SU-DHL-6 (cell line): ENCODE results near the gene CCL22.
"Not testable (repeated sequence)": the region's sequence is repeated elsewhere in the genome, so short reads cannot be mapped to it uniquely, and the experiment has no call there.

Experiments used
- H2AFZ ChIP-seq: fragments of 200-600 bp; sonication (generic); 2 replicates; pipeline ENCODE4 v1.6.1; 2014; ENCODE audit warnings: low read depth, mild to moderate bottlenecking, moderate library complexity, mixed read lengths, antibody characterized with exemption, low read length; ENCODE audit not compliant: severe bottlenecking
- H3F3A ChIP-seq: fragments of 200-600 bp; shearing (Covaris generic); 2 replicates; pipeline ENCODE4 v1.6.0; 2016; ENCODE audit warnings: antibody characterized with exemption, mild to moderate bottlenecking; ENCODE audit not compliant: insufficient read depth
- H3K27ac ChIP-seq: fragments of 200-600 bp; sonication (generic); 2 replicates; pipeline ENCODE4 v1.5.1; 2016; ENCODE audit warnings: low read depth, mild to moderate bottlenecking, low read length, moderate library complexity, mixed read lengths
- H3K27me3 ChIP-seq: fragments of 200-600 bp; sonication (generic), shearing (Covaris generic); 2 replicates; pipeline ENCODE4 v1.6.0; 2014; ENCODE audit warnings: mild to moderate bottlenecking, low read length
- H3K36me3 ChIP-seq: fragments of 200-600 bp; sonication (generic); 2 replicates; pipeline ENCODE4 v1.6.1; 2014; ENCODE audit warnings: mild to moderate bottlenecking, low read length, mixed read lengths
- H3K4me2 ChIP-seq: fragments of 300-600, 200-600 bp; shearing (Covaris generic), sonication (generic); 2 replicates; pipeline ENCODE4 v1.6.0; 2014; ENCODE audit warnings: low read length, low read depth, mild to moderate bottlenecking; ENCODE audit not compliant: poor library complexity, severe bottlenecking
- H3K4me3 ChIP-seq: fragments of 200-600 bp; sonication (generic); 2 replicates; pipeline ENCODE4 v1.5.1; 2014; ENCODE audit warnings: antibody characterized with exemption, low read length, mild to moderate bottlenecking, mixed read lengths; ENCODE audit not compliant: insufficient read depth, poor library complexity, severe bottlenecking
- H3K79me2 ChIP-seq: fragments of 200-600 bp; sonication (generic); 2 replicates; pipeline ENCODE4 v1.6.1; 2014; ENCODE audit warnings: mild to moderate bottlenecking, low read length, moderate library complexity; ENCODE audit not compliant: insufficient read depth
- H3K9ac ChIP-seq: fragments of 200-600 bp; sonication (generic); 2 replicates; pipeline ENCODE4 v1.7.0; 2014; ENCODE audit warnings: mild to moderate bottlenecking, low read length
- H3K9me2 ChIP-seq: fragments of 200-600 bp; sonication (generic); replicated peaks from 2 replicates; pipeline ENCODE4 v1.6.1; 2014; ENCODE audit warnings: low read length; ENCODE audit not compliant: insufficient read depth
- H3K9me3 ChIP-seq: fragments of 200-600 bp; sonication (generic); 2 replicates; pipeline ENCODE4 v1.6.1; 2014; ENCODE audit warnings: low read length, mixed read lengths; ENCODE audit not compliant: insufficient read depth
- H4K20me1 ChIP-seq: fragments of 200-600 bp; sonication (generic); 2 replicates; pipeline ENCODE4 v1.6.1; 2014; ENCODE audit warnings: low read depth, mild to moderate bottlenecking, antibody characterized with exemption, low read length, moderate library complexity, mixed read lengths
- EZH2phosphoT487 ChIP-seq: fragments of 200-600 bp; sonication (generic), shearing (Covaris generic); conservative IDR thresholded peaks from 2 replicates; pipeline ENCODE4 v1.6.1; 2018; ENCODE audit warnings: mild to moderate bottlenecking, antibody characterized with exemption, low read length, moderate library complexity, mixed read lengths
- TF ChIP-seq, protein P1 (sequence below): fragments of 200-600 bp; sonication (generic); IDR thresholded peaks from one replicate; pipeline ENCODE4 v1.5.1; 2017; ENCODE audit warnings: antibody characterized with exemption, mild to moderate bottlenecking, low read length, moderate library complexity; ENCODE audit not compliant: insufficient read depth, poor library complexity, severe bottlenecking

The CCL22 gene

DNA sequence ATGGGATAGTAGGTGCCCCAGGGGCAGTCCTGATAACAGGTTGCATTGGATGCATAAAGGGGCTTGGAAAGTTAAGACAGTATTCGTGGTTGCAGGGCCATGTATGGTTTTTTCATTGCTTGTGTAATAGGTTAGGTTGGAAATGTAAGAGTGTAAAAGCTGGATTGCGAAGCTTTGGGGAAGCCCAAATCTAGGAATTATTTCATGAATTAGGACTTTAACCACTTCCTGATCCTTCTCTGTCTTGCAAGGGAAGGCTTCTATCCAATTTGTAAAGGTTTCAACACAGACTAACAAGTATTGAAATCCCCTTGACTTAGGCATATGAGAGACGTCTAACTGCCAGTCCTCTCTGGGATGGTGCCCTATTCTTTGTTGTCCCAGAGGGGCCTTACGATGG, 38.2 kb downstream of the CCL22 start:
- H3K4me2 ChIP-seq: no peak overlapping the region
- H3F3A ChIP-seq: no peaks in the 10 kb centered on the region
- no peaks in the 10 kb centered on the region for H4K20me1 ChIP-seq
- H3K9ac ChIP-seq: no peak overlapping the region
- H3K9me3 ChIP-seq: no peaks in the 10 kb centered on the region
- no peak overlapping the region for H3K27ac ChIP-seq
- no peaks in the 10 kb centered on the region for H3K9me2 ChIP-seq
- TF ChIP-seq, protein P1, sequence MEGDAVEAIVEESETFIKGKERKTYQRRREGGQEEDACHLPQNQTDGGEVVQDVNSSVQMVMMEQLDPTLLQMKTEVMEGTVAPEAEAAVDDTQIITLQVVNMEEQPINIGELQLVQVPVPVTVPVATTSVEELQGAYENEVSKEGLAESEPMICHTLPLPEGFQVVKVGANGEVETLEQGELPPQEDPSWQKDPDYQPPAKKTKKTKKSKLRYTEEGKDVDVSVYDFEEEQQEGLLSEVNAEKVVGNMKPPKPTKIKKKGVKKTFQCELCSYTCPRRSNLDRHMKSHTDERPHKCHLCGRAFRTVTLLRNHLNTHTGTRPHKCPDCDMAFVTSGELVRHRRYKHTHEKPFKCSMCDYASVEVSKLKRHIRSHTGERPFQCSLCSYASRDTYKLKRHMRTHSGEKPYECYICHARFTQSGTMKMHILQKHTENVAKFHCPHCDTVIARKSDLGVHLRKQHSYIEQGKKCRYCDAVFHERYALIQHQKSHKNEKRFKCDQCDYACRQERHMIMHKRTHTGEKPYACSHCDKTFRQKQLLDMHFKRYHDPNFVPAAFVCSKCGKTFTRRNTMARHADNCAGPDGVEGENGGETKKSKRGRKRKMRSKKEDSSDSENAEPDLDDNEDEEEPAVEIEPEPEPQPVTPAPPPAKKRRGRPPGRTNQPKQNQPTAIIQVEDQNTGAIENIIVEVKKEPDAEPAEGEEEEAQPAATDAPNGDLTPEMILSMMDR: no peak
- TF ChIP-seq EZH2phosphoT487: no peak
- H2AFZ ChIP-seq: no peak overlapping the region
- no peaks in the 10 kb centered on the region for H3K27me3 ChIP-seq
- no peaks in the 10 kb centered on the region for H3K79me2 ChIP-seq
- no peak overlapping the region for H3K4me3 ChIP-seq
- H3K36me3 ChIP-seq: no peaks in the 10 kb centered on the region

- H4K20me1 ChIP-seq, H3K9ac ChIP-seq, H3K4me3 ChIP-seq, H3K27me3 ChIP-seq, H3F3A ChIP-seq, H3K79me2 ChIP-seq, H3K9me3 ChIP-seq, H2AFZ ChIP-seq, H3K36me3 ChIP-seq, H3K9me2 ChIP-seq, H3K4me2 ChIP-seq, H3K27ac ChIP-seq: not testable (repeated sequence)
These were observed 38.9 kb downstream of the CCL22 start for GRCh38 chr16:57397493-57397892.

DNA sequence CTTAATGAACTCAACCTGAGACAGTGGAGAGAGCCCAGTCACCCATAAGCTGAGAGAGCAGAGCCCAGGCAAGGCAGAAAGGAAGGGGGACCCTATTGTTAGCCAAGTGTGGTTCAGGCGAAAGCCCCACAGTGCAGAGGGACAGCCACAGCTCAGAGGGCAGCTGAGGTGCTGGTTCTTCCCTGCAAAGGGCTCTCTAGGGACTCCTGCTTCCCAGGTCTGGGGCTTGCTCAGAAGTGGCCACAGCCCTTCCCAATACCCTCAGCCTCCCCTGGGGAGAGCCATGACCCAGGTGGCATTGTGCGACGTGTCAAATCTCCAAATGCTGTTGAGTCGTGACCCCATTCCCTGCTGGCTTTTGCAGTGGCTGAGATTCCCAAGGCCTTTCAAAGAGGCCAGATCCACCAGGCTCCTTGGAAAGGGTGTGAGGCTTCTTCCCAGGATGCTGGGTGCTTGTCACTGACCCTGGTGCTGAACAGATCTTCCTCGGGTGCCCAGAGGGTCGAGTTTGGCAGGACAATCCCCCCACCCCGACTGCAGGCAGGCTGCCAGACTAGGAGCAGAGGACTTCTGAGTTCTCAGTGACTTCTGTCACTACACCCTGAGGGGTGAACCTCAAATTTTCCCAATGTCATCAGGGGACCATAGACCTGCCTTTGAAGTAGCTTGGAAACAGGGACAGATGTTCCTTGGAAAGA, 43.5 kb downstream of the CCL22 start:
- Histone ChIP-seq H3K9ac (no peak overlapping the region), H3K27ac (no peak overlapping the region), H2AFZ (no peak overlapping the region), H3K27me3 (no peaks in the 10 kb centered on the region), H3K4me3 (no peak overlapping the region), H3K4me2 (no peak overlapping the region), H3K9me3 (no peaks in the 10 kb centered on the region), H3F3A (no peaks in the 10 kb centered on the region), H4K20me1 (no peaks in the 10 kb centered on the region), H3K36me3 (no peaks in the 10 kb centered on the region), H3K9me2 (no peaks in the 10 kb centered on the region), H3K79me2 (no peaks in the 10 kb centered on the region)
- TF ChIP-seq, protein P1: no peak
- TF ChIP-seq EZH2phosphoT487: no peak

GRCh38 chr16:57403965-57404817, 45.6 kb downstream of the CCL22 start, which contains the start of gene CCL17:
Gene CCL17, plus strand, starts transcription at chr16:57404767. Its CDS starts 9,166 bp downstream, at chr16:57413933.
- TF ChIP-seq EZH2phosphoT487: no peak
- TF ChIP-seq, protein P1: no peak

More at GRCh38 chr16:57403965-57404817, 45.6 kb downstream of the CCL22 start, which contains the start of gene CCL17:
- Histone ChIP-seq H3K9me3 (no peaks in the 10 kb centered on the region), H3F3A (no peaks in the 10 kb centered on the region), H3K27me3 (no peaks in the 10 kb centered on the region), H3K9me2 (no peaks in the 10 kb centered on the region), H3K4me3 (no peak within 1 kb of the TSS), H2AFZ (no peak within 1 kb of the TSS), H3K27ac (no peak within 1 kb of the TSS), H3K4me2 (no peak within 1 kb of the TSS), H3K36me3 (no peaks in the 10 kb centered on the region), H3K79me2 (no peaks in the 10 kb centered on the region), H3K9ac (no peak within 1 kb of the TSS), H4K20me1 (no peaks in the 10 kb centered on the region)
